Heart left ventricle (tissue), 13 donors: Measurements from ENCODE around the gene PIGT.

Experiments used
- POLR2A ChIP-seq, 2 donors: fragments of 450-650 bp; IDR thresholded peaks; one replicate each; pipeline ENCODE4 v1.6.1; 2017; ENCODE audit warnings: antibody characterized with exemption in 2 of 2, mild to moderate bottlenecking in 2 of 2, moderate library complexity in 2 of 2
- TF ChIP-seq, protein P1 (sequence below), 12 donors: fragments of 200-600 bp; sonication (generic) in 4 of 12; IDR thresholded peaks; one replicate each; pipeline versions ENCODE4 v1.5.0 to v1.8.0; 2018 to 2022; ENCODE audit warnings: antibody characterized with exemption in 12 of 12, mild to moderate bottlenecking in 5 of 12
- donor health status: ischemic (EF 13 %, LVEDD 7.1; RV severe dilation, severe dysfunction).
- donor health status: DM: no; HTN: yes; CAD: no.
- donor health status: DM: no; HTN: no; CAD: no.
- donor health status: ischemic (EF 25% LVEDD 6.9; RV normal size, moderate dysfunction).
- donor health status: ischemic (EF 25% LVEDD 5.7; RV mildly dilated, moderate dysfunction).
- donor health status: ischemic (EF 35%, LVEDD 5.7; RV mildly dilated, moderate dysfunction).
- donor health status: nonischemic (EF 11% LVEDD 7.7; RV severe dilation, severe dysfunction).
- donor health status: DM: yes; HTN: yes; CAD: no.
- donor health status: PGD.
- donor health status: ischemic (EF 29% LVEDD 5.4; RV normal size, mild dysfunction).
- donor health status: nonischemic (EF 23%, LVEDD 6.1; RV moderate dilation, normal function).

DNA sequence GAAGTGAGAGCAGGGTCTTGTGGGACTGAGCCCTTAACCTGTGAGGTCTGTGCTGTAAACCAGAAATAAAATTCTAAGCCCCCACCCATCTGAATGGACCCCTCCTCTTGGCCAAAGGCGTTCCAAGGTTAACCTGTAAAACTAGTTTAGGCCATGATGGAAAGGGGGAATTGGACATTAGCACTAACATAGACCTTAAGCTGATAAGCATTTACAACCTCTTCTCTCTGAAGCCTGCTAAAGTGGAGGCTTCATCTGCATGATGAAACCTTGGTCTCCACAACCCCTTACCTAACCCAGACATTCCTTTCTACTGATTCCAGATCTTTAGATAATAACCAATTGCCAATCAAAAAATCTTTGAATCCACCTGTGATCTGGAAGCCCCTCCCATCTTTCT, 25.8 kb downstream of the PIGT start:
- TF ChIP-seq, protein P1, sequence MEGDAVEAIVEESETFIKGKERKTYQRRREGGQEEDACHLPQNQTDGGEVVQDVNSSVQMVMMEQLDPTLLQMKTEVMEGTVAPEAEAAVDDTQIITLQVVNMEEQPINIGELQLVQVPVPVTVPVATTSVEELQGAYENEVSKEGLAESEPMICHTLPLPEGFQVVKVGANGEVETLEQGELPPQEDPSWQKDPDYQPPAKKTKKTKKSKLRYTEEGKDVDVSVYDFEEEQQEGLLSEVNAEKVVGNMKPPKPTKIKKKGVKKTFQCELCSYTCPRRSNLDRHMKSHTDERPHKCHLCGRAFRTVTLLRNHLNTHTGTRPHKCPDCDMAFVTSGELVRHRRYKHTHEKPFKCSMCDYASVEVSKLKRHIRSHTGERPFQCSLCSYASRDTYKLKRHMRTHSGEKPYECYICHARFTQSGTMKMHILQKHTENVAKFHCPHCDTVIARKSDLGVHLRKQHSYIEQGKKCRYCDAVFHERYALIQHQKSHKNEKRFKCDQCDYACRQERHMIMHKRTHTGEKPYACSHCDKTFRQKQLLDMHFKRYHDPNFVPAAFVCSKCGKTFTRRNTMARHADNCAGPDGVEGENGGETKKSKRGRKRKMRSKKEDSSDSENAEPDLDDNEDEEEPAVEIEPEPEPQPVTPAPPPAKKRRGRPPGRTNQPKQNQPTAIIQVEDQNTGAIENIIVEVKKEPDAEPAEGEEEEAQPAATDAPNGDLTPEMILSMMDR (IDR thresholded peaks at IDR 0.05): no peak
- no peak for TF ChIP-seq POLR2A (IDR thresholded peaks at IDR 0.05)
